ENCODE measurements around the gene IGF1. TPM values are rescaled to one million over a fixed set of nuclear protein-coding genes. Genes with fewer than 3 reads are reported as not detected.

Gene IGF1
- total RNA-seq, 1 experiment from 2014 or later = 0.42 TPM

- no peak for TF ChIP-seq CTCF (IDR thresholded peaks at IDR 0.05 in 2 of 3, conservative IDR thresholded peaks at IDR 0.05 in 1 of 3; ENCODE audit: borderline replicate concordance in 1 of 3, insufficient read depth in 1 of 3, low read depth in 2 of 3, low read length in 2 of 3)
- no peak for TF ChIP-seq ZFX (IDR thresholded peaks at IDR 0.05)
- no peak for TF ChIP-seq ELF1 (IDR thresholded peaks at IDR 0.05; ENCODE audit: borderline replicate concordance, low read depth)
- TF ChIP-seq RAD21 (IDR thresholded peaks at IDR 0.05; ENCODE audit: low read depth) = no peak
- TF ChIP-seq CEBPB (IDR thresholded peaks at IDR 0.05; ENCODE audit: low read depth) = no peak
Measured at GRCh38 chr12:102385343-102385742, 95.0 kb downstream of the IGF1 start (continued).

- Histone ChIP-seq H3K27ac (ENCODE audit: low read depth, low read length) (no peak overlapping the region), H3K4me2 (ENCODE audit: low read length) (no peak overlapping the region), H3K9me3 (ENCODE audit: control insufficient read depth in 1 of 2, insufficient read depth in 1 of 2, low read depth in 1 of 2, low read length in 2 of 2) (no peaks in the 10 kb centered on the region), H2AFZ (ENCODE audit: low read depth, low read length, poor library complexity, severe bottlenecking) (no peak overlapping the region), H3K27me3 (ENCODE audit: insufficient read depth, low read length) (no peaks in the 10 kb centered on the region), H4K20me1 (ENCODE audit: insufficient read depth) (no peaks in the 10 kb centered on the region), H3K4me3 (replicated peaks in 1 of 2; ENCODE audit: low read depth in 1 of 2, low read length in 2 of 2) (no peak overlapping the region), H3K79me2 (ENCODE audit: insufficient read depth, low read length) (no peaks in the 10 kb centered on the region), H3K4me1 (ENCODE audit: control insufficient read depth in 1 of 2, insufficient read depth in 2 of 2, low read length in 2 of 2) (no peaks in the 10 kb centered on the region), H3K36me3 (ENCODE audit: control insufficient read depth in 1 of 2, insufficient read depth in 2 of 2, low read length in 2 of 2) (no peaks in the 10 kb centered on the region), H3K9ac (ENCODE audit: low read length) (no peak overlapping the region), H3K9me2 (ENCODE audit: insufficient read depth) (no peaks in the 10 kb centered on the region)
- ATAC-seq (no peak), DNase-seq (ENCODE audit: low read depth, low spot score) (no peak)
- ChIA-PET POLR2A (no interaction called here), CTCF (no interaction called here), RAD21 (ENCODE audit: low non-redundant PET in 1 of 2, low total read pairs in 2 of 2, uncharacterized antibody in 2 of 2, unreplicated experiment in 2 of 2) (no interaction called here)
- intact Hi-C loops (cut with micrococcal nuclease) = no loop called here
- TF ChIP-seq POLR2AphosphoS5 (IDR thresholded peaks at IDR 0.05; ENCODE audit: low read depth, low read length) = no peak
- no TSS peak for BruUV-seq (replicated peaks)
Measured at GRCh38 chr12:102379346-102380162, 100.8 kb downstream of the IGF1 start.
